H1 (cell line): ENCODE data around the gene OSBPL5. TPM values are rescaled to one million over a fixed set of nuclear protein-coding genes. Genes with fewer than 3 reads are reported as not detected.

Experiments
- BACH1 ChIP-seq: IDR thresholded peaks from 2 replicates; pipeline ENCODE4 v1.6.1; 2012; ENCODE audit warnings: low read length, improper control_type of control experiment
- BCL11A ChIP-seq, 2 experiments: IDR thresholded peaks; one replicate each; pipeline ENCODE4 v1.6.1; 2011; ENCODE audit warnings: low read depth in 2 of 2, low read length in 2 of 2, mild to moderate bottlenecking in 2 of 2
- CREB1 ChIP-seq: IDR thresholded peaks from 2 replicates; pipeline ENCODE4 v1.6.1; 2012; ENCODE audit warnings: inconsistent platforms
- GABPA ChIP-seq: IDR thresholded peaks from 2 replicates; pipeline ENCODE4 v1.6.1; 2011; ENCODE audit warnings: mild to moderate bottlenecking, low read length, moderate library complexity, borderline replicate concordance; ENCODE audit not compliant: insufficient read depth
- HDAC6 ChIP-seq: IDR thresholded peaks from one replicate; pipeline ENCODE4 v1.7.1; 2012; ENCODE audit warnings: low read depth, mild to moderate bottlenecking, inconsistent platforms, low read length, moderate library complexity
- JUND ChIP-seq: IDR thresholded peaks from 2 replicates; pipeline ENCODE4 v1.6.1; 2011; ENCODE audit warnings: mild to moderate bottlenecking, improper control_type of control experiment, low read length
- PHF8 ChIP-seq: fragments of 200-600 bp; sonication (generic); conservative IDR thresholded peaks from 2 replicates; pipeline ENCODE4 v1.7.1; 2012; ENCODE audit warnings: low read depth, mild to moderate bottlenecking, inconsistent platforms, low read length, moderate library complexity
- RAD21 ChIP-seq, 2 experiments: IDR thresholded peaks in 1 of 2; conservative IDR thresholded peaks in 1 of 2; 2 replicates each; pipeline ENCODE4 v1.6.1; 2011; ENCODE audit warnings: low read depth in 2 of 2, low read length in 2 of 2, improper control_type of control experiment in 1 of 2, inconsistent platforms in 1 of 2, mild to moderate bottlenecking in 1 of 2, moderate library complexity in 1 of 2
- SRF ChIP-seq: IDR thresholded peaks from 2 replicates; pipeline ENCODE4 v1.6.1; 2011; ENCODE audit warnings: mild to moderate bottlenecking, low read depth, low read length, moderate library complexity
- TAF1 ChIP-seq: IDR thresholded peaks from 2 replicates; pipeline ENCODE4 v1.6.1; 2011; ENCODE audit warnings: mild to moderate bottlenecking, low read depth, low read length
- polyA plus RNA-seq, 7 experiments: library from polyadenylated mRNA; depleted of rRNA in 3 of 7; stranded (reverse) in 5 of 7; unstranded in 2 of 7; fragments of >200 nt in 5 of 7; fragments of 200-250 nt in 2 of 7; gene quantifications; 1 replicate in 5 of 7; 2 replicates in 1 of 7; 4 replicates in 1 of 7; pipeline versions ENCODE4 v1.2.1 to v1.2.3, GENCODE V29; 2011 to 2013; ENCODE audit warnings: missing spikeins in 2 of 7, mixed read lengths in 2 of 7
- total RNA-seq: library from RNA; stranded (reverse); fragmentation: NEBNext Ultra II Directional; extraction: Animal tissue kit (Norgen Biotek cat#: 25700); gene quantifications from 2 replicates; pipeline ENCODE4 v1.2.1, GENCODE V29; 2021
- TF ChIP-seq, protein P1 (sequence below): fragments of 300-600 bp; sonication (generic); IDR thresholded peaks from 2 replicates; pipeline ENCODE4 v1.7.1; 2012; ENCODE audit warnings: low read length, moderate library complexity, mild to moderate bottlenecking, inconsistent platforms; ENCODE audit not compliant: insufficient replicate concordance

Gene OSBPL5
- total and polyA plus RNA-seq, 2 of the 8 experiments (the other 6 are each of a cell fraction or from before 2014, with no cell fraction given), result 3.4 to 9.9 TPM

DNA sequence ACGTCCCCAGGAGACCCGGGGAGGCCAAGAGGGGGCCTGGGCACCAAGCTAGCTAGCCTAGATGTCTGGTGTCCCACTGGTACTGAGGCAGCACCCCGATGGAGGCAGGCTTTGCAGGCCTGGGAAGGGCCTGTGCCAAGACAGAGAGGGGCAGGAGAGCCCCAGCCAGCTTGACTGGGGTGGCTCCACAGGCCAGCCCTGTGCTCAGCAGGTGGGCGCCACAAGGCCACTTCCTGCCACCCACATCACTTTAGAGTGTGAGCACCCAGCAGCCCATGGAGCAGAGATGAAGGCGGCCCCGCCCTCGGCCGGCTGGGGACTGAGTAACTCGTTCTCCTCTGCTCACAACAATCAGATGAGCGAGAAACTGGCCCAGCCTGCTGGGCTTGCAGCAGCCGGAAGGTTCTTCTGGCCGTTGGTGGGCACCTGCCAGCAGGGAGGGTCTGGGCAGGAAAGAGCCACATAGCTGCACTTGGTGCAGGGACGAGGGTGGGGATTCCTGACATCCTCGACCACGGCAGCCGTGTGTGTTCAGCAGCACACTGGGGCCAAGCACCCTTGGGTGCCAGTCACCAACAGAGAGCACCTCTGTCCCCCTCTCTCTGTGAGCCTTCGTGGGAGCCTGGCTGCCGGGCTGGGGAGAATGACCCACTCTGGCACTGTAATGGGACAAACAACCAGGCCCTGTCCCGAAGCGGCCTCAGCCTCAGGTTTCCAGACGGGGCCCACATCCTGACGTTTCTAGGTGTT lies 7.6 kb downstream of the OSBPL5 start (continued):
- TF ChIP-seq, protein P1, sequence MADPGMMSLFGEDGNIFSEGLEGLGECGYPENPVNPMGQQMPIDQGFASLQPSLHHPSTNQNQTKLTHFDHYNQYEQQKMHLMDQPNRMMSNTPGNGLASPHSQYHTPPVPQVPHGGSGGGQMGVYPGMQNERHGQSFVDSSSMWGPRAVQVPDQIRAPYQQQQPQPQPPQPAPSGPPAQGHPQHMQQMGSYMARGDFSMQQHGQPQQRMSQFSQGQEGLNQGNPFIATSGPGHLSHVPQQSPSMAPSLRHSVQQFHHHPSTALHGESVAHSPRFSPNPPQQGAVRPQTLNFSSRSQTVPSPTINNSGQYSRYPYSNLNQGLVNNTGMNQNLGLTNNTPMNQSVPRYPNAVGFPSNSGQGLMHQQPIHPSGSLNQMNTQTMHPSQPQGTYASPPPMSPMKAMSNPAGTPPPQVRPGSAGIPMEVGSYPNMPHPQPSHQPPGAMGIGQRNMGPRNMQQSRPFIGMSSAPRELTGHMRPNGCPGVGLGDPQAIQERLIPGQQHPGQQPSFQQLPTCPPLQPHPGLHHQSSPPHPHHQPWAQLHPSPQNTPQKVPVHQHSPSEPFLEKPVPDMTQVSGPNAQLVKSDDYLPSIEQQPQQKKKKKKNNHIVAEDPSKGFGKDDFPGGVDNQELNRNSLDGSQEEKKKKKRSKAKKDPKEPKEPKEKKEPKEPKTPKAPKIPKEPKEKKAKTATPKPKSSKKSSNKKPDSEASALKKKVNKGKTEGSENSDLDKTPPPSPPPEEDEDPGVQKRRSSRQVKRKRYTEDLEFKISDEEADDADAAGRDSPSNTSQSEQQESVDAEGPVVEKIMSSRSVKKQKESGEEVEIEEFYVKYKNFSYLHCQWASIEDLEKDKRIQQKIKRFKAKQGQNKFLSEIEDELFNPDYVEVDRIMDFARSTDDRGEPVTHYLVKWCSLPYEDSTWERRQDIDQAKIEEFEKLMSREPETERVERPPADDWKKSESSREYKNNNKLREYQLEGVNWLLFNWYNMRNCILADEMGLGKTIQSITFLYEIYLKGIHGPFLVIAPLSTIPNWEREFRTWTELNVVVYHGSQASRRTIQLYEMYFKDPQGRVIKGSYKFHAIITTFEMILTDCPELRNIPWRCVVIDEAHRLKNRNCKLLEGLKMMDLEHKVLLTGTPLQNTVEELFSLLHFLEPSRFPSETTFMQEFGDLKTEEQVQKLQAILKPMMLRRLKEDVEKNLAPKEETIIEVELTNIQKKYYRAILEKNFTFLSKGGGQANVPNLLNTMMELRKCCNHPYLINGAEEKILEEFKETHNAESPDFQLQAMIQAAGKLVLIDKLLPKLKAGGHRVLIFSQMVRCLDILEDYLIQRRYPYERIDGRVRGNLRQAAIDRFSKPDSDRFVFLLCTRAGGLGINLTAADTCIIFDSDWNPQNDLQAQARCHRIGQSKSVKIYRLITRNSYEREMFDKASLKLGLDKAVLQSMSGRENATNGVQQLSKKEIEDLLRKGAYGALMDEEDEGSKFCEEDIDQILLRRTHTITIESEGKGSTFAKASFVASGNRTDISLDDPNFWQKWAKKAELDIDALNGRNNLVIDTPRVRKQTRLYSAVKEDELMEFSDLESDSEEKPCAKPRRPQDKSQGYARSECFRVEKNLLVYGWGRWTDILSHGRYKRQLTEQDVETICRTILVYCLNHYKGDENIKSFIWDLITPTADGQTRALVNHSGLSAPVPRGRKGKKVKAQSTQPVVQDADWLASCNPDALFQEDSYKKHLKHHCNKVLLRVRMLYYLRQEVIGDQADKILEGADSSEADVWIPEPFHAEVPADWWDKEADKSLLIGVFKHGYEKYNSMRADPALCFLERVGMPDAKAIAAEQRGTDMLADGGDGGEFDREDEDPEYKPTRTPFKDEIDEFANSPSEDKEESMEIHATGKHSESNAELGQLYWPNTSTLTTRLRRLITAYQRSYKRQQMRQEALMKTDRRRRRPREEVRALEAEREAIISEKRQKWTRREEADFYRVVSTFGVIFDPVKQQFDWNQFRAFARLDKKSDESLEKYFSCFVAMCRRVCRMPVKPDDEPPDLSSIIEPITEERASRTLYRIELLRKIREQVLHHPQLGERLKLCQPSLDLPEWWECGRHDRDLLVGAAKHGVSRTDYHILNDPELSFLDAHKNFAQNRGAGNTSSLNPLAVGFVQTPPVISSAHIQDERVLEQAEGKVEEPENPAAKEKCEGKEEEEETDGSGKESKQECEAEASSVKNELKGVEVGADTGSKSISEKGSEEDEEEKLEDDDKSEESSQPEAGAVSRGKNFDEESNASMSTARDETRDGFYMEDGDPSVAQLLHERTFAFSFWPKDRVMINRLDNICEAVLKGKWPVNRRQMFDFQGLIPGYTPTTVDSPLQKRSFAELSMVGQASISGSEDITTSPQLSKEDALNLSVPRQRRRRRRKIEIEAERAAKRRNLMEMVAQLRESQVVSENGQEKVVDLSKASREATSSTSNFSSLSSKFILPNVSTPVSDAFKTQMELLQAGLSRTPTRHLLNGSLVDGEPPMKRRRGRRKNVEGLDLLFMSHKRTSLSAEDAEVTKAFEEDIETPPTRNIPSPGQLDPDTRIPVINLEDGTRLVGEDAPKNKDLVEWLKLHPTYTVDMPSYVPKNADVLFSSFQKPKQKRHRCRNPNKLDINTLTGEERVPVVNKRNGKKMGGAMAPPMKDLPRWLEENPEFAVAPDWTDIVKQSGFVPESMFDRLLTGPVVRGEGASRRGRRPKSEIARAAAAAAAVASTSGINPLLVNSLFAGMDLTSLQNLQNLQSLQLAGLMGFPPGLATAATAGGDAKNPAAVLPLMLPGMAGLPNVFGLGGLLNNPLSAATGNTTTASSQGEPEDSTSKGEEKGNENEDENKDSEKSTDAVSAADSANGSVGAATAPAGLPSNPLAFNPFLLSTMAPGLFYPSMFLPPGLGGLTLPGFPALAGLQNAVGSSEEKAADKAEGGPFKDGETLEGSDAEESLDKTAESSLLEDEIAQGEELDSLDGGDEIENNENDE, result no peak
- TF ChIP-seq BCL11A (IDR thresholded peaks at IDR 0.05; ENCODE audit: low read depth in 2 of 2, low read length in 2 of 2) (no peak), PHF8 (no peak), SRF (no peak), CREB1 (no peak), HDAC6 (no peak), GABPA (no peak), BACH1 (no peak), JUND (no peak), TAF1 (no peak), RAD21 (IDR thresholded peaks at IDR 0.05 in 1 of 2, conservative IDR thresholded peaks at IDR 0.05 in 1 of 2; ENCODE audit: low read depth in 2 of 2, low read length in 2 of 2) (no peak)
